ENCODE results near the gene CHPF. TPM values are rescaled to one million over a fixed set of nuclear protein-coding genes. Genes with fewer than 3 reads are reported as not detected.

CHPF gene
- total and polyA plus RNA-seq, 2 donors (not counting 1 experiment from before 2014, with no cell fraction given) = 1.3 to 5.2 TPM

DNA sequence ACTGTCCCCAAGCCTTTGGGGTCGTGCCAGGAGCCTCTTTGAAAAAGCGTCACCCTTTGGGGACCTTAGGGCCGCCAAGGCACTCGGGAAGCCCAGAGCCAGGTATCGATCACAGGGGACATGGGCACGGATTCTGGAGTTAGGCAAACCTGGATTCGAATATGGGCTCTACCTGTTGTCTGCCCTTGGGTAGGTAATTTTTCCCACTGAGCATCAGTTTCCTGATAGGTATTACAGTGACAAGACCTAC lies 9.5 kb upstream of the CHPF start:
- ATAC-seq (ENCODE audit: low read depth) (no peak), DNase-seq (no peak)
- peak overlapping the region in 3 of 5 experiments; percentile 45 to 52 (median 46) for H3K4me3 ChIP-seq (ENCODE audit: control extremely low read depth in 1 of 5, extremely low read depth in 1 of 5, insufficient read depth in 1 of 5, low read depth in 2 of 5, low read length in 4 of 5)
- peaks cover 14% of the 10 kb centered on the region for H3K4me1 Mint-ChIP-seq
- peak overlapping the region; percentile 71 for H3K4me3 Mint-ChIP-seq
- intact Hi-C loops (cut with micrococcal nuclease) = loop anchor here (2.0 kb wide), 1 partner anchor 44 kb away; the partner anchor contains the start of gene STK11IP
- peaks cover 20 to 30% of the 10 kb centered on the region in 2 donors for H3K4me1 ChIP-seq (ENCODE audit: control insufficient read depth in 2 of 2, insufficient read depth in 2 of 2, low read length in 2 of 2)
- H3K9me3 ChIP-seq (ENCODE audit: control extremely low read depth in 1 of 3, control insufficient read depth in 2 of 3, insufficient read depth in 1 of 3, low read length in 2 of 3) = peaks cover 0 to 37% (median 0%) of the 10 kb centered on the region in 3 donors
- TF ChIP-seq, protein P1, sequence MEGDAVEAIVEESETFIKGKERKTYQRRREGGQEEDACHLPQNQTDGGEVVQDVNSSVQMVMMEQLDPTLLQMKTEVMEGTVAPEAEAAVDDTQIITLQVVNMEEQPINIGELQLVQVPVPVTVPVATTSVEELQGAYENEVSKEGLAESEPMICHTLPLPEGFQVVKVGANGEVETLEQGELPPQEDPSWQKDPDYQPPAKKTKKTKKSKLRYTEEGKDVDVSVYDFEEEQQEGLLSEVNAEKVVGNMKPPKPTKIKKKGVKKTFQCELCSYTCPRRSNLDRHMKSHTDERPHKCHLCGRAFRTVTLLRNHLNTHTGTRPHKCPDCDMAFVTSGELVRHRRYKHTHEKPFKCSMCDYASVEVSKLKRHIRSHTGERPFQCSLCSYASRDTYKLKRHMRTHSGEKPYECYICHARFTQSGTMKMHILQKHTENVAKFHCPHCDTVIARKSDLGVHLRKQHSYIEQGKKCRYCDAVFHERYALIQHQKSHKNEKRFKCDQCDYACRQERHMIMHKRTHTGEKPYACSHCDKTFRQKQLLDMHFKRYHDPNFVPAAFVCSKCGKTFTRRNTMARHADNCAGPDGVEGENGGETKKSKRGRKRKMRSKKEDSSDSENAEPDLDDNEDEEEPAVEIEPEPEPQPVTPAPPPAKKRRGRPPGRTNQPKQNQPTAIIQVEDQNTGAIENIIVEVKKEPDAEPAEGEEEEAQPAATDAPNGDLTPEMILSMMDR (IDR thresholded peaks at IDR 0.05) = no peak
- TF ChIP-seq EZH2 (IDR thresholded peaks at IDR 0.05; ENCODE audit: borderline replicate concordance, insufficient read depth, low read depth, low read length, poor library complexity, severe bottlenecking) = no peak
- no peaks in the 10 kb centered on the region for H3K79me2 ChIP-seq (ENCODE audit: control insufficient read depth, insufficient read depth, low read length)
- peaks cover 0 to 70% (median 23%) of the 10 kb centered on the region in 4 experiments for H3K27me3 ChIP-seq (replicated peaks in 1 of 4; ENCODE audit: control extremely low read depth in 1 of 4, control insufficient read depth in 3 of 4, insufficient read depth in 4 of 4, low read length in 3 of 4)
- no peaks in the 10 kb centered on the region for H3K9me3 Mint-ChIP-seq (ENCODE audit: insufficient read depth)
- 33% methylated on average over 7 of the region's 7 CpGs for WGBS (ENCODE audit: insufficient coverage)
- CTCF ChIA-PET = interaction anchor here (1.0 kb wide), 1 partner anchor 8 kb away, joined by 5 read pairs; no protein-coding TSS in a partner anchor
- H3K9ac ChIP-seq (ENCODE audit: low read length) = peak overlapping the region; percentile 41
- no peaks in the 10 kb centered on the region for H3K36me3 ChIP-seq (replicated peaks in 1 of 2; ENCODE audit: control extremely low read depth in 1 of 2, control insufficient read depth in 1 of 2, extremely low read depth in 1 of 2, insufficient read depth in 2 of 2, low read length in 1 of 2)
- H2AFZ ChIP-seq (ENCODE audit: insufficient read depth, low read depth, low read length, poor library complexity, severe bottlenecking) = peak overlapping the region; percentile 64
- no peaks in the 10 kb centered on the region for H4K20me1 ChIP-seq (ENCODE audit: control insufficient read depth, insufficient read depth, low read length, poor library complexity, severe bottlenecking)
- H3K4me2 ChIP-seq (replicated peaks; ENCODE audit: low read depth, low read length, poor library complexity, severe bottlenecking) = peak overlapping the region; percentile 98
- no peak overlapping the region for H3K27ac Mint-ChIP-seq
- H3K27me3 Mint-ChIP-seq = peaks cover 52% of the 10 kb centered on the region
- POLR2A ChIA-PET = interaction anchor here (1.9 kb wide), 1 partner anchor 10 kb away, joined by 4 read pairs; the partner anchor contains the start of genes CHPF and TMEM198
- H3K27ac ChIP-seq (ENCODE audit: low read length in 2 of 2) = no peak overlapping the region

GRCh38 chr2:219552382-219553167 lies 9.0 kb upstream of the CHPF start:
- CTCF ChIA-PET = interaction anchor here (1.0 to 1.7 kb wide), 2 partner anchors 9 to 11 kb away, joined by 5 to 6 read pairs; no protein-coding TSS in a partner anchor
- no peaks in the 10 kb centered on the region for H4K20me1 ChIP-seq (ENCODE audit: control insufficient read depth, insufficient read depth, low read length, poor library complexity, severe bottlenecking)
- ATAC-seq (ENCODE audit: low read depth) (peak; percentile 89), DNase-seq (peak; percentile 86)
- H3K36me3 ChIP-seq (replicated peaks in 1 of 2; ENCODE audit: control extremely low read depth in 1 of 2, control insufficient read depth in 1 of 2, extremely low read depth in 1 of 2, insufficient read depth in 2 of 2, low read length in 1 of 2) = no peaks in the 10 kb centered on the region
- POLR2A ChIA-PET = interaction anchor here (1.9 kb wide), 1 partner anchor 9 kb away, joined by 4 read pairs; the partner anchor contains the start of genes CHPF and TMEM198
- intact Hi-C loops (cut with micrococcal nuclease) = loop anchor here (1.0 to 2.0 kb wide), 2 partner anchors 8 to 44 kb away; partner anchors contain the start of genes STK11IP and TMEM198
- H3K4me1 ChIP-seq (ENCODE audit: control insufficient read depth in 2 of 2, insufficient read depth in 2 of 2, low read length in 2 of 2) = peaks cover 20 to 30% of the 10 kb centered on the region in 2 donors
- Mint-ChIP-seq H3K4me1 (peaks cover 14% of the 10 kb centered on the region), H3K27ac (no peak overlapping the region), H3K9me3 (ENCODE audit: insufficient read depth) (no peaks in the 10 kb centered on the region), H3K27me3 (peaks cover 56% of the 10 kb centered on the region), H3K4me3 (peak overlapping the region; percentile 76)
- H2AFZ ChIP-seq (ENCODE audit: insufficient read depth, low read depth, low read length, poor library complexity, severe bottlenecking) = peak overlapping the region; percentile 64
- peaks cover 0 to 73% (median 23%) of the 10 kb centered on the region in 4 experiments for H3K27me3 ChIP-seq (replicated peaks in 1 of 4; ENCODE audit: control extremely low read depth in 1 of 4, control insufficient read depth in 3 of 4, insufficient read depth in 4 of 4, low read length in 3 of 4)
- peaks cover 0 to 36% (median 0%) of the 10 kb centered on the region in 3 donors for H3K9me3 ChIP-seq (ENCODE audit: control extremely low read depth in 1 of 3, control insufficient read depth in 2 of 3, insufficient read depth in 1 of 3, low read length in 2 of 3)
- no peak for TF ChIP-seq EZH2 (IDR thresholded peaks at IDR 0.05; ENCODE audit: borderline replicate concordance, insufficient read depth, low read depth, low read length, poor library complexity, severe bottlenecking)
- TF ChIP-seq, protein P1 (IDR thresholded peaks at IDR 0.05) = no peak
- peak overlapping the region; percentile 41 for H3K9ac ChIP-seq (ENCODE audit: low read length)
- H3K4me2 ChIP-seq (replicated peaks; ENCODE audit: low read depth, low read length, poor library complexity, severe bottlenecking) = peak overlapping the region; percentile 98
- 4% methylated on average over 99 of the region's 99 CpGs for WGBS (ENCODE audit: insufficient coverage)
- H3K27ac ChIP-seq (ENCODE audit: low read length in 2 of 2) = no peak overlapping the region
- H3K79me2 ChIP-seq (ENCODE audit: control insufficient read depth, insufficient read depth, low read length) = no peaks in the 10 kb centered on the region
- H3K4me3 ChIP-seq (ENCODE audit: control extremely low read depth in 1 of 5, extremely low read depth in 1 of 5, insufficient read depth in 1 of 5, low read depth in 2 of 5, low read length in 4 of 5) = peak overlapping the region in 4 of 5 experiments; percentile 35 to 52 (median 46)

Data from B cell (primary cell).